ENCODE measurements around the gene TRIM44.

DNA sequence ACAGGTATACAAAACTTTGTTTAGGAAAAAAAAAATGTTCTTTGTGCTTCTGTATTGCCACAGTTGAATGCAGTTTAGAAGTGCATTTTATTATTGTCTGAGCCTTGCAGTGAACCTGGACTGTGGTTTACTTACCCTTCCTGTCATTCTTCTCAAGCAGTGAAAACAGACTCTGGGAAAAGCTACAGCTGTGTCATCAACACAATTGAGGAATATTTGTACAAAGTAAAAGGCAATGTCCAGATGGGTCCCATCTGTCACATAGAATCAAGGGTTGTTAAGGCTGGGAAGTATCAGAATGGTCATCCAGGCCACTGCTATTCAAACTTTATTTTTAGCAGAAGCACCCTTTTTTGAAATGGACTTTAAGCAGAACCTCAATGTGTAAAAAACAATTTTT, 73.3 kb downstream of the TRIM44 start:
- TF ChIP-seq, protein P1, sequence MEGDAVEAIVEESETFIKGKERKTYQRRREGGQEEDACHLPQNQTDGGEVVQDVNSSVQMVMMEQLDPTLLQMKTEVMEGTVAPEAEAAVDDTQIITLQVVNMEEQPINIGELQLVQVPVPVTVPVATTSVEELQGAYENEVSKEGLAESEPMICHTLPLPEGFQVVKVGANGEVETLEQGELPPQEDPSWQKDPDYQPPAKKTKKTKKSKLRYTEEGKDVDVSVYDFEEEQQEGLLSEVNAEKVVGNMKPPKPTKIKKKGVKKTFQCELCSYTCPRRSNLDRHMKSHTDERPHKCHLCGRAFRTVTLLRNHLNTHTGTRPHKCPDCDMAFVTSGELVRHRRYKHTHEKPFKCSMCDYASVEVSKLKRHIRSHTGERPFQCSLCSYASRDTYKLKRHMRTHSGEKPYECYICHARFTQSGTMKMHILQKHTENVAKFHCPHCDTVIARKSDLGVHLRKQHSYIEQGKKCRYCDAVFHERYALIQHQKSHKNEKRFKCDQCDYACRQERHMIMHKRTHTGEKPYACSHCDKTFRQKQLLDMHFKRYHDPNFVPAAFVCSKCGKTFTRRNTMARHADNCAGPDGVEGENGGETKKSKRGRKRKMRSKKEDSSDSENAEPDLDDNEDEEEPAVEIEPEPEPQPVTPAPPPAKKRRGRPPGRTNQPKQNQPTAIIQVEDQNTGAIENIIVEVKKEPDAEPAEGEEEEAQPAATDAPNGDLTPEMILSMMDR (conservative IDR thresholded peaks at IDR 0.05; ENCODE audit: low read length) = no peak
- no peak for TF ChIP-seq EZH2phosphoT487 (IDR thresholded peaks at IDR 0.05; ENCODE audit: borderline replicate concordance)

All from Loucy (cell line).